KMS-11 (cell line): ENCODE measurements around the gene RBMS3.

ENCODE experiments used
- H2AFZ ChIP-seq: fragments of 200-600 bp; sonication (generic); 2 replicates; pipeline ENCODE4 v1.6.1; 2016; ENCODE audit warnings: antibody characterized with exemption, mixed run types, low read depth
- H3K27ac ChIP-seq: fragments of 200-600 bp; sonication (generic); 2 replicates; pipeline ENCODE4 v1.6.1; 2016; ENCODE audit warnings: mild to moderate bottlenecking, mixed run types
- H3K27me3 ChIP-seq: fragments of 200-600 bp; sonication (generic); 2 replicates; pipeline ENCODE4 v1.6.1; 2017; ENCODE audit warnings: mild to moderate bottlenecking, low read depth, mixed run types, moderate library complexity; ENCODE audit not compliant: insufficient read depth
- H3K36me3 ChIP-seq: fragments of 200-600 bp; sonication (generic); 2 replicates; pipeline ENCODE4 v1.6.1; 2017; ENCODE audit warnings: mild to moderate bottlenecking, mixed run types; ENCODE audit not compliant: insufficient read depth
- H3K4me1 ChIP-seq: fragments of 200-600 bp; sonication (generic); 2 replicates; pipeline ENCODE4 v1.6.1; 2016; ENCODE audit warnings: mild to moderate bottlenecking, low read depth, mixed run types; ENCODE audit not compliant: poor library complexity, severe bottlenecking
- H3K4me2 ChIP-seq: fragments of 200-600 bp; sonication (generic); 2 replicates; pipeline ENCODE4 v1.7.0; 2016; ENCODE audit warnings: mild to moderate bottlenecking, mixed run types
- H3K4me3 ChIP-seq: fragments of 200-600 bp; sonication (generic); IDR thresholded peaks from 2 replicates; pipeline ENCODE4 v1.6.1; 2017; ENCODE audit warnings: low read depth, low read length, mixed read lengths; ENCODE audit not compliant: insufficient read depth
- H3K79me2 ChIP-seq: fragments of 200-600 bp; sonication (generic); 2 replicates; pipeline ENCODE4 v1.6.1; 2016; ENCODE audit warnings: low read depth, mixed run types; ENCODE audit not compliant: insufficient read depth
- H3K9ac ChIP-seq: fragments of 200-600 bp; sonication (generic); 2 replicates; pipeline ENCODE4 v1.6.1; 2016; ENCODE audit warnings: mild to moderate bottlenecking, mixed run types
- H4K20me1 ChIP-seq: fragments of 200-600 bp; sonication (generic); 2 replicates; pipeline ENCODE4 v1.6.1; 2016; ENCODE audit warnings: mild to moderate bottlenecking, mixed run types; ENCODE audit not compliant: insufficient read depth
- CTCF ChIP-seq: fragments of 200-600 bp; sonication (generic); conservative IDR thresholded peaks from 2 replicates; pipeline ENCODE4 v1.6.1; 2017; ENCODE audit warnings: low read depth, mild to moderate bottlenecking, antibody characterized with exemption, low read length, moderate library complexity, mixed read lengths

The RBMS3 gene

DNA sequence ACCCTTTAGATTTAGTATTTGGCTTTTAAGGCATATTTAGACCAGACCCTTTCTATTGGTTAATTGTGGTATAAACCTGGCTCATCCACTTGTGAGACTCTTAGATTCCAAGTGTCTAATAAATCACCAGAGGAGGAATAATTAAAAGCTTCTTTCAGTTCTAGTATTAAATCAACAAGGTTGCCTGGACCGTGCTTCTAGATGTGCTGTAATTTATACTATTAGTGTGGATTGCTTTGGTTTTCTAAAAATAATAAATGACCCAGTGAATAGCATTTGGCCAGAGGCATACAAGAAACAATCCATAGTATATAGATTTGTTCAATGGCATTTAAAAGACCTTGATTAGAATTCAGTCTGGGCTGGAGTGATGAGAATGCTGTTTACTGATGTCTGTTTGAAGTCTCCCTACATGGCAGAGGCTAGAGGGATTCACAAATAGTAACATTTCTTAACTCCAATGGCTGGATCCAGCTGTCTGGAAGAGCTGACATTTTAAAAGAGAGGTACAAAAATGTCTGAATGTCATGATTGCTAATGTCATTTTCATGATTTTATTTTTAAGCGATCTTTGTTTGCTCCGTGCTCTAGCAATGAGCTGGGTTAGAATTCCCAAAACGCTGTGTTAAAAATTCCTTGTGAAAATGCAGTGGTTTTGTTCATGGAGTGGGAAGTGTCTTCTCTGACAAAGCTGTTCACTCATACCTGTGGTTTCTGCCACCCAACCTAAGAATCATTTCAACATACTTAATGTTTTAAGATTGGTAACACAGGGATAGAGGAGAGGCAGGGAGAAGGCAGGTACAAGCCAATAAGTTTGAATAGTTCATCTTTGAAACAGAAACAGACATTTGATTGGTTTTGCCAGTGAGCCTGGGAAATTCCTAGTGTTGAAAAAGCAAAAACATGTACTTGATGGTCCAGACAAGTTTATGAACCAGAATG, 89.9 kb downstream of the RBMS3 start:
- Histone ChIP-seq H3K79me2 (no peaks in the 10 kb centered on the region), H4K20me1 (no peaks in the 10 kb centered on the region), H3K4me1 (no peaks in the 10 kb centered on the region), H3K27ac (no peak overlapping the region), H3K27me3 (no peaks in the 10 kb centered on the region), H3K4me2 (no peak overlapping the region), H3K9ac (no peak overlapping the region), H3K36me3 (no peaks in the 10 kb centered on the region), H2AFZ (no peak overlapping the region), H3K4me3 (no peak overlapping the region)
- TF ChIP-seq CTCF: no peak

GRCh38 chr3:29373131-29373680, 92.3 kb downstream of the RBMS3 start:
- no peak for TF ChIP-seq CTCF
- Histone ChIP-seq H3K4me1 (no peaks in the 10 kb centered on the region), H3K36me3 (no peaks in the 10 kb centered on the region), H3K9ac (no peak overlapping the region), H4K20me1 (no peaks in the 10 kb centered on the region), H3K4me3 (no peak overlapping the region), H3K79me2 (no peaks in the 10 kb centered on the region), H3K4me2 (no peak overlapping the region), H3K27ac (no peak overlapping the region), H2AFZ (no peak overlapping the region), H3K27me3 (no peaks in the 10 kb centered on the region)

GRCh38 chr3:29374226-29374625, 93.4 kb downstream of the RBMS3 start:
- no peak for TF ChIP-seq CTCF
- H2AFZ ChIP-seq: no peak overlapping the region

DNA sequence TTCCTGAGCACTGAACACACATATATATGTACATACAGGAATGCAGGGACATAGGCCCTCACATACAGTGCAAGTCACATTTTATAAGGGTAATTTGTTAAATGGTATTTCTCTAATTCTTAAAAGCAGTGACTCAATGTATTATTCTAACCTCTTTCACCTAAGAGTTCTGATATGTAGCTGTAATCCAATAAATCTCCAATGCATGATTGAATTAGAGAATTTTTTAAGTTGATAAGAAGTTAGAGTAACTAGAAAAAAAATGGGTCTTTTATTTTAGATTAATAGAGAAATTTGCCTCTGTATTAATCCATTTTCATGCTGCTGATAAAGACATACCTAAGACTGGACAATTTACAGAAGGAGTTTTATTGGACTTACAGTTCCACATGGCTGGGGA, 98.2 kb downstream of the RBMS3 start:
- no peak for TF ChIP-seq CTCF
- Histone ChIP-seq H3K4me3 (no peak overlapping the region), H3K27ac (no peak overlapping the region), H3K4me2 (no peak overlapping the region), H2AFZ (no peak overlapping the region), H3K79me2 (no peaks in the 10 kb centered on the region), H3K9ac (no peak overlapping the region), H3K36me3 (no peaks in the 10 kb centered on the region), H3K4me1 (no peaks in the 10 kb centered on the region), H4K20me1 (no peaks in the 10 kb centered on the region), H3K27me3 (no peaks in the 10 kb centered on the region)

More at GRCh38 chr3:29374226-29374625, 93.4 kb downstream of the RBMS3 start:
- Histone ChIP-seq H3K4me3 (no peak overlapping the region), H3K79me2 (no peaks in the 10 kb centered on the region), H3K27ac (no peak overlapping the region), H3K27me3 (no peaks in the 10 kb centered on the region), H3K36me3 (no peaks in the 10 kb centered on the region), H3K4me1 (no peaks in the 10 kb centered on the region), H3K9ac (no peak overlapping the region), H3K4me2 (no peak overlapping the region), H4K20me1 (no peaks in the 10 kb centered on the region)
